ENCODE measurements around the gene ERBB4.
"Not testable (repeated sequence)": the region's sequence is repeated elsewhere in the genome, so short reads cannot be mapped to it uniquely, and the experiment has no call there.

Gene ERBB4

GRCh38 chr2:211723398-211723797 lies 815.2 kb downstream of the ERBB4 start:
- DNase-seq (ENCODE audit: low read depth): no peak

GRCh38 chr2:211722928-211723327 lies 815.7 kb downstream of the ERBB4 start:
- DNase-seq (ENCODE audit: low read depth): no peak

GRCh38 chr2:211721874-211722273 lies 816.7 kb downstream of the ERBB4 start:
- DNase-seq (ENCODE audit: low read depth): not testable (repeated sequence)

- DNase-seq (ENCODE audit: low read depth): no peak
Measured at GRCh38 chr2:211709389-211709788, 829.2 kb downstream of the ERBB4 start.

GRCh38 chr2:211692689-211693088 lies 845.9 kb downstream of the ERBB4 start:
- DNase-seq (ENCODE audit: low read depth): no peak

- no peak for DNase-seq (ENCODE audit: low read depth)
Measured at GRCh38 chr2:211690736-211691135, 847.9 kb downstream of the ERBB4 start.

- no peak for DNase-seq (ENCODE audit: low read depth)
Measured at GRCh38 chr2:211688196-211688595, 850.4 kb downstream of the ERBB4 start.

GRCh38 chr2:211674715-211675114 lies 863.9 kb downstream of the ERBB4 start:
- DNase-seq (ENCODE audit: low read depth): no peak

- DNase-seq (ENCODE audit: low read depth): no peak
Measured at GRCh38 chr2:211673133-211673905, 865.3 kb downstream of the ERBB4 start.

GRCh38 chr2:211671977-211672376 lies 866.6 kb downstream of the ERBB4 start:
- no peak for DNase-seq (ENCODE audit: low read depth)

- DNase-seq (ENCODE audit: low read depth): no peak
Measured at GRCh38 chr2:211665299-211665698, 873.3 kb downstream of the ERBB4 start.

- DNase-seq (ENCODE audit: low read depth): no peak
Measured at GRCh38 chr2:211664321-211664720, 874.3 kb downstream of the ERBB4 start.

- DNase-seq (ENCODE audit: low read depth): no peak
Measured at GRCh38 chr2:211654211-211654780, 884.3 kb downstream of the ERBB4 start.

GRCh38 chr2:211652327-211652726 lies 886.3 kb downstream of the ERBB4 start:
- no peak for DNase-seq (ENCODE audit: low read depth)

- no peak for DNase-seq (ENCODE audit: low read depth)
Measured at GRCh38 chr2:211649331-211649730, 889.3 kb downstream of the ERBB4 start.

GRCh38 chr2:211631503-211631902 lies 907.1 kb downstream of the ERBB4 start:
- no peak for DNase-seq (ENCODE audit: low read depth)

GRCh38 chr2:211623096-211623495 lies 915.5 kb downstream of the ERBB4 start:
- no peak for DNase-seq (ENCODE audit: low read depth)

- DNase-seq (ENCODE audit: low read depth): no peak
Measured at GRCh38 chr2:211620986-211621385, 917.6 kb downstream of the ERBB4 start.

GRCh38 chr2:211617803-211618202 lies 920.8 kb downstream of the ERBB4 start:
- no peak for DNase-seq (ENCODE audit: low read depth)

- no peak for DNase-seq (ENCODE audit: low read depth)
Measured at GRCh38 chr2:211611621-211612020, 927.0 kb downstream of the ERBB4 start.

GRCh38 chr2:211611061-211611518 lies 927.5 kb downstream of the ERBB4 start:
- DNase-seq (ENCODE audit: low read depth): no peak

GRCh38 chr2:211609127-211609526 lies 929.5 kb downstream of the ERBB4 start:
- DNase-seq (ENCODE audit: low read depth): no peak

GRCh38 chr2:211599146-211599545 lies 939.5 kb downstream of the ERBB4 start:
- DNase-seq (ENCODE audit: low read depth): no peak

GRCh38 chr2:211598238-211598637 lies 940.4 kb downstream of the ERBB4 start:
- no peak for DNase-seq (ENCODE audit: low read depth)

All from stimulated activated CD4-positive, alpha-beta T cell treated with anti-CD3 and anti-CD28 coated beads, Interleukin-2, amount 100 ng/mL, for 4 hours (primary cell).